Measurements from ENCODE around the gene C18orf54. TPM values are rescaled to one million over a fixed set of nuclear protein-coding genes. Genes with fewer than 3 reads are reported as not detected.

Gene C18orf54
- total RNA-seq, 1 donor = 1.8 TPM

GRCh38 chr18:54335638-54336173 lies 22.0 kb upstream of the C18orf54 start:
- no peak for TF ChIP-seq CTCF (IDR thresholded peaks at IDR 0.05; ENCODE audit: extremely low read depth, low read depth, low read length)
- DNase-seq (ENCODE audit: insufficient read length, low spot score, missing footprints) = no peak
- H3K4me1 ChIP-seq (ENCODE audit: insufficient read depth, low read length) = no peaks in the 10 kb centered on the region

GRCh38 chr18:54338230-54338629 lies 19.5 kb upstream of the C18orf54 start:
- DNase-seq (ENCODE audit: insufficient read length, low spot score, missing footprints) = no peak
- no peaks in the 10 kb centered on the region for H3K36me3 ChIP-seq (ENCODE audit: insufficient read depth, low read length)
- H3K27ac ChIP-seq (ENCODE audit: low read depth, low read length) = no peak overlapping the region
- H2AFZ ChIP-seq (ENCODE audit: low read length) = no peak overlapping the region
- no peaks in the 10 kb centered on the region for H4K20me1 ChIP-seq (ENCODE audit: insufficient read depth, low read length)
- H3K9me3 ChIP-seq (ENCODE audit: low read depth, low read length) = no peaks in the 10 kb centered on the region
- no peak overlapping the region for H3K4me2 ChIP-seq (ENCODE audit: insufficient read depth, low read length)
- no peaks in the 10 kb centered on the region for H3K27me3 ChIP-seq (ENCODE audit: insufficient read depth, low read length)
- H3K4me1 ChIP-seq (ENCODE audit: insufficient read depth, low read length) = no peaks in the 10 kb centered on the region
- H3K79me2 ChIP-seq (ENCODE audit: insufficient read depth, low read length) = no peaks in the 10 kb centered on the region
- no peak for TF ChIP-seq CTCF (IDR thresholded peaks at IDR 0.05; ENCODE audit: extremely low read depth, low read depth, low read length)
- H3K4me3 ChIP-seq (ENCODE audit: insufficient read depth, low read length) = no peak overlapping the region

More at GRCh38 chr18:54335638-54336173, 22.0 kb upstream of the C18orf54 start:
- Histone ChIP-seq H2AFZ (ENCODE audit: low read length) (no peak overlapping the region), H3K4me2 (ENCODE audit: insufficient read depth, low read length) (no peak overlapping the region), H3K36me3 (ENCODE audit: insufficient read depth, low read length) (no peaks in the 10 kb centered on the region), H3K27me3 (ENCODE audit: insufficient read depth, low read length) (no peaks in the 10 kb centered on the region), H3K9me3 (ENCODE audit: low read depth, low read length) (no peaks in the 10 kb centered on the region), H3K27ac (ENCODE audit: low read depth, low read length) (no peak overlapping the region), H4K20me1 (ENCODE audit: insufficient read depth, low read length) (no peaks in the 10 kb centered on the region), H3K4me3 (ENCODE audit: insufficient read depth, low read length) (no peak overlapping the region), H3K79me2 (ENCODE audit: insufficient read depth, low read length) (no peaks in the 10 kb centered on the region)

GRCh38 chr18:54351186-54351585 lies 6.5 kb upstream of the C18orf54 start:
- Histone ChIP-seq H3K36me3 (ENCODE audit: insufficient read depth, low read length) (no peaks in the 10 kb centered on the region), H3K9me3 (ENCODE audit: low read depth, low read length) (no peaks in the 10 kb centered on the region), H3K4me2 (ENCODE audit: insufficient read depth, low read length) (no peak overlapping the region), H3K27ac (ENCODE audit: low read depth, low read length) (no peak overlapping the region), H3K79me2 (ENCODE audit: insufficient read depth, low read length) (no peaks in the 10 kb centered on the region), H2AFZ (ENCODE audit: low read length) (no peak overlapping the region), H3K4me1 (ENCODE audit: insufficient read depth, low read length) (no peaks in the 10 kb centered on the region), H4K20me1 (ENCODE audit: insufficient read depth, low read length) (no peaks in the 10 kb centered on the region), H3K27me3 (ENCODE audit: insufficient read depth, low read length) (no peaks in the 10 kb centered on the region), H3K4me3 (ENCODE audit: insufficient read depth, low read length) (no peak overlapping the region)
- DNase-seq (ENCODE audit: insufficient read length, low spot score, missing footprints) = no peak
- no peak for TF ChIP-seq CTCF (IDR thresholded peaks at IDR 0.05; ENCODE audit: extremely low read depth, low read depth, low read length)

GRCh38 chr18:54357082-54357659 lies 535 bp upstream of the C18orf54 start:
- Histone ChIP-seq H2AFZ (ENCODE audit: low read length) (peak overlapping the region; percentile 99), H3K79me2 (ENCODE audit: insufficient read depth, low read length) (peaks cover 19% of the 10 kb centered on the region), H3K4me2 (ENCODE audit: insufficient read depth, low read length) (peak overlapping the region; percentile 97), H3K9me3 (ENCODE audit: low read depth, low read length) (no peaks in the 10 kb centered on the region), H3K27ac (ENCODE audit: low read depth, low read length) (peak overlapping the region; percentile 65), H3K4me1 (ENCODE audit: insufficient read depth, low read length) (peaks cover 3% of the 10 kb centered on the region), H4K20me1 (ENCODE audit: insufficient read depth, low read length) (no peaks in the 10 kb centered on the region), H3K4me3 (ENCODE audit: insufficient read depth, low read length) (peak overlapping the region; percentile 95), H3K36me3 (ENCODE audit: insufficient read depth, low read length) (peaks cover 6% of the 10 kb centered on the region), H3K27me3 (ENCODE audit: insufficient read depth, low read length) (no peaks in the 10 kb centered on the region)
- DNase-seq (ENCODE audit: insufficient read length, low spot score, missing footprints) = no peak
- TF ChIP-seq CTCF (IDR thresholded peaks at IDR 0.05; ENCODE audit: extremely low read depth, low read depth, low read length) = no peak

Data from osteoblast (primary cell).